ENCODE data around the gene DOCK9. TPM values are rescaled to one million over a fixed set of nuclear protein-coding genes. Genes with fewer than 3 reads are reported as not detected.

Gene DOCK9
- total and polyA plus RNA-seq, 2 donors (not counting 3 experiments of a cell fraction or from before 2014, with no cell fraction given), result 147 to 323 TPM

GRCh38 chr13:98985591-98985990 lies 7.7 kb upstream of the DOCK9 start:
- ChIA-PET CTCF (interaction anchor here (0.6 to 2.4 kb wide), 7 partner anchors 9 to 73 kb away, joined by 3 to 8 read pairs (median 4); no protein-coding TSS in a partner anchor), POLR2A (interaction anchor here (1.9 kb wide), 1 partner anchor 9 kb away, joined by 5 read pairs; no protein-coding TSS in a partner anchor)
- Histone ChIP-seq H4K20me1 (replicated peaks; ENCODE audit: control insufficient read depth, extremely low read depth, insufficient read depth, low read length) (no peaks in the 10 kb centered on the region), H3K27ac (ENCODE audit: insufficient read depth, low read depth, low read length) (no peak overlapping the region), H3K36me3 (ENCODE audit: control insufficient read depth in 2 of 2, extremely low read depth in 1 of 2, insufficient read depth in 2 of 2, low read length in 2 of 2) (peaks cover 0 to 2% of the 10 kb centered on the region in 2 experiments), H3K4me3 (replicated peaks in 1 of 3; ENCODE audit: insufficient read depth in 1 of 3, low read depth in 1 of 3, low read length in 3 of 3) (no peak overlapping the region), H3K9me1 (replicated peaks; ENCODE audit: control insufficient read depth, extremely low read depth, insufficient read depth, low read length) (no peaks in the 10 kb centered on the region), H3K9ac (replicated peaks; ENCODE audit: extremely low read depth, insufficient read depth, low read length) (no peak overlapping the region), H3K4me1 (ENCODE audit: control insufficient read depth, extremely low read depth, insufficient read depth, low read length) (peaks cover 28% of the 10 kb centered on the region), H3K4me2 (ENCODE audit: insufficient read depth, low read length) (no peak overlapping the region), H3K79me2 (ENCODE audit: control insufficient read depth, insufficient read depth, low read length) (peaks cover 4% of the 10 kb centered on the region), H3K9me3 (replicated peaks; ENCODE audit: control insufficient read depth, insufficient read depth, low read length) (no peaks in the 10 kb centered on the region), H3K27me3 (ENCODE audit: control insufficient read depth in 2 of 2, insufficient read depth in 2 of 2, low read length in 2 of 2) (no peaks in the 10 kb centered on the region), H2AFZ (ENCODE audit: low read depth, low read length) (no peak overlapping the region)
- intact Hi-C loops (cut with micrococcal nuclease), result no loop called here
- DNase-seq (ENCODE audit: low read depth, low spot score), result peak; percentile 59
- TF ChIP-seq GATA2 (IDR thresholded peaks at IDR 0.05; ENCODE audit: insufficient read depth, insufficient read length, low read depth, low read length), result no peak
- TF ChIP-seq MAX (IDR thresholded peaks at IDR 0.05; ENCODE audit: insufficient read depth, insufficient read length), result no peak
- TF ChIP-seq, protein P1, sequence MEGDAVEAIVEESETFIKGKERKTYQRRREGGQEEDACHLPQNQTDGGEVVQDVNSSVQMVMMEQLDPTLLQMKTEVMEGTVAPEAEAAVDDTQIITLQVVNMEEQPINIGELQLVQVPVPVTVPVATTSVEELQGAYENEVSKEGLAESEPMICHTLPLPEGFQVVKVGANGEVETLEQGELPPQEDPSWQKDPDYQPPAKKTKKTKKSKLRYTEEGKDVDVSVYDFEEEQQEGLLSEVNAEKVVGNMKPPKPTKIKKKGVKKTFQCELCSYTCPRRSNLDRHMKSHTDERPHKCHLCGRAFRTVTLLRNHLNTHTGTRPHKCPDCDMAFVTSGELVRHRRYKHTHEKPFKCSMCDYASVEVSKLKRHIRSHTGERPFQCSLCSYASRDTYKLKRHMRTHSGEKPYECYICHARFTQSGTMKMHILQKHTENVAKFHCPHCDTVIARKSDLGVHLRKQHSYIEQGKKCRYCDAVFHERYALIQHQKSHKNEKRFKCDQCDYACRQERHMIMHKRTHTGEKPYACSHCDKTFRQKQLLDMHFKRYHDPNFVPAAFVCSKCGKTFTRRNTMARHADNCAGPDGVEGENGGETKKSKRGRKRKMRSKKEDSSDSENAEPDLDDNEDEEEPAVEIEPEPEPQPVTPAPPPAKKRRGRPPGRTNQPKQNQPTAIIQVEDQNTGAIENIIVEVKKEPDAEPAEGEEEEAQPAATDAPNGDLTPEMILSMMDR (IDR thresholded peaks at IDR 0.05; ENCODE audit: extremely low read depth in 1 of 2, insufficient read depth in 1 of 2, low read depth in 1 of 2, low read length in 2 of 2), result no peak
- TF ChIP-seq JUN (IDR thresholded peaks at IDR 0.05; ENCODE audit: borderline replicate concordance, insufficient read depth, insufficient read length, low read depth), result no peak
- no peak for TF ChIP-seq EZH2 (IDR thresholded peaks at IDR 0.05; ENCODE audit: borderline replicate concordance, low read depth, low read length, severe bottlenecking)
- TF ChIP-seq FOS (IDR thresholded peaks at IDR 0.05; ENCODE audit: borderline replicate concordance, insufficient read depth, low read length), result no peak
- TF ChIP-seq POLR2AphosphoS5 (IDR thresholded peaks at IDR 0.05; ENCODE audit: insufficient read depth, low read depth, low read length), result no peak
- no TSS peak for BruUV-seq (replicated peaks)
- no peak for FAIRE-seq
- dilution Hi-C loops (cut with MboI; ENCODE audit: extremely low pct_ligation_motif_present, low sequenced_read_pairs), result no loop called here

All from endothelial cell of umbilical vein (primary cell).